ENCODE measurements around the gene POC1B.
"Not testable (repeated sequence)": the region's sequence is repeated elsewhere in the genome, so short reads cannot be mapped to it uniquely, and the experiment has no call there.

Gene POC1B

GRCh38 chr12:89459279-89459678, 66.6 kb downstream of the POC1B start:
- DNase-seq: not testable (repeated sequence)

- DNase-seq: no peak
Observed at GRCh38 chr12:89456565-89456964, 69.3 kb downstream of the POC1B start.

- no peak for DNase-seq
Observed at GRCh38 chr12:89454080-89454848, 71.6 kb downstream of the POC1B start.

- no peak for DNase-seq
Observed at GRCh38 chr12:89453121-89453978, 72.5 kb downstream of the POC1B start.

GRCh38 chr12:89451841-89452251, 74.0 kb downstream of the POC1B start:
- DNase-seq: no peak

GRCh38 chr12:89450907-89451306, 74.9 kb downstream of the POC1B start:
- no peak for DNase-seq

GRCh38 chr12:89448951-89449371, 76.9 kb downstream of the POC1B start:
- DNase-seq: no peak

- DNase-seq: no peak
Observed at GRCh38 chr12:89448526-89448925, 77.3 kb downstream of the POC1B start.

- no peak for DNase-seq
Observed at GRCh38 chr12:89439941-89440340, 85.9 kb downstream of the POC1B start.

- DNase-seq: no peak
Observed at GRCh38 chr12:89437231-89437630, 88.6 kb downstream of the POC1B start.

GRCh38 chr12:89436062-89436461, 89.8 kb downstream of the POC1B start:
- DNase-seq: no peak

- no peak for DNase-seq
Observed at GRCh38 chr12:89433634-89434033, 92.2 kb downstream of the POC1B start.

- DNase-seq: no peak
Observed at GRCh38 chr12:89432396-89432795, 93.5 kb downstream of the POC1B start.

GRCh38 chr12:89429528-89429927, 96.3 kb downstream of the POC1B start:
- no peak for DNase-seq

- no peak for DNase-seq
Observed at GRCh38 chr12:89427508-89428156, 98.2 kb downstream of the POC1B start.

GRCh38 chr12:89424846-89425245, 101.0 kb downstream of the POC1B start:
- DNase-seq: no peak

GRCh38 chr12:89424389-89424788, 101.5 kb downstream of the POC1B start:
- no peak for DNase-seq

- no peak for DNase-seq
Observed at GRCh38 chr12:89421092-89421835, 104.6 kb downstream of the POC1B start.

GRCh38 chr12:89418228-89418910, 107.5 kb downstream of the POC1B start:
- no peak for DNase-seq

- no peak for DNase-seq
Observed at GRCh38 chr12:89417246-89417977, 108.4 kb downstream of the POC1B start.

- DNase-seq: no peak
Observed at GRCh38 chr12:89416049-89416792, 109.6 kb downstream of the POC1B start.

Measured in activated CD4-positive, alpha-beta T cell treated with anti-CD3 and anti-CD28 coated beads, Interleukin-2, amount 50 U/mL, for 48 hours (primary cell).